Measurements from ENCODE around the gene CTBP2.
A peak's percentile ranks its signal among the peaks of the same experiment; 100 is the strongest.

Gene CTBP2

GRCh38 chr10:125158601-125159485 lies 1.5 kb downstream of the CTBP2 start:
- TF ChIP-seq ZBTB7A (IDR thresholded peaks at IDR 0.05; ENCODE audit: low read depth) (peak; percentile 38; the same call in 1 of the 2 replicates), EP300 (IDR thresholded peaks at IDR 0.05; ENCODE audit: borderline replicate concordance) (no peak), RAD21 (IDR thresholded peaks at IDR 0.05; ENCODE audit: low read depth) (no peak), FOXM1 (IDR thresholded peaks at IDR 0.05; ENCODE audit: borderline replicate concordance, low read depth) (no peak), TEAD4 (IDR thresholded peaks at IDR 0.05) (no peak), TAF1 (IDR thresholded peaks at IDR 0.05; ENCODE audit: low read depth) (peak; percentile 28), NFIC (IDR thresholded peaks at IDR 0.05) (no peak), TCF12 (IDR thresholded peaks at IDR 0.05; ENCODE audit: low read depth) (no peak), EGR1 (IDR thresholded peaks at IDR 0.05) (no peak)

GRCh38 chr10:125158275-125158600 lies 2.1 kb downstream of the CTBP2 start:
- no peak for TF ChIP-seq TCF12 (IDR thresholded peaks at IDR 0.05; ENCODE audit: low read depth)
- no peak for TF ChIP-seq CREB1 (IDR thresholded peaks at IDR 0.05; ENCODE audit: low read depth)

GRCh38 chr10:125157505-125157904 lies 2.9 kb downstream of the CTBP2 start:
- TF ChIP-seq ZBTB7A (IDR thresholded peaks at IDR 0.05; ENCODE audit: low read depth) (0 out of 2 replicates have a peak, but pooled peaks have one; percentile 34), MAX (IDR thresholded peaks at IDR 0.05) (peak; percentile 22; the same call in 1 of the 2 replicates), TEAD4 (IDR thresholded peaks at IDR 0.05) (peak; percentile 38), EP300 (IDR thresholded peaks at IDR 0.05; ENCODE audit: borderline replicate concordance) (no peak), REST (IDR thresholded peaks at IDR 0.05; ENCODE audit: low read depth) (no peak)

GRCh38 chr10:125156739-125157480 lies 3.5 kb downstream of the CTBP2 start:
- 0 out of 2 replicates have a peak, but pooled peaks have one; percentile 46 for TF ChIP-seq EP300 (IDR thresholded peaks at IDR 0.05; ENCODE audit: borderline replicate concordance)
- TF ChIP-seq CREB1 (IDR thresholded peaks at IDR 0.05; ENCODE audit: low read depth), result no peak
- no peak for TF ChIP-seq CEBPB (IDR thresholded peaks at IDR 0.05)
- no peak for TF ChIP-seq FOXM1 (IDR thresholded peaks at IDR 0.05; ENCODE audit: borderline replicate concordance, low read depth)
- 0 out of 2 replicates have a peak, but pooled peaks have one; percentile 47 for TF ChIP-seq ZBTB7A (IDR thresholded peaks at IDR 0.05; ENCODE audit: low read depth)
- TF ChIP-seq NFIC (IDR thresholded peaks at IDR 0.05), result peak; percentile 49; the same call in 1 of the 2 replicates
- no peak for TF ChIP-seq EGR1 (IDR thresholded peaks at IDR 0.05)
- 0 out of 2 replicates have a peak, but pooled peaks have one; percentile 21 for TF ChIP-seq TCF12 (IDR thresholded peaks at IDR 0.05; ENCODE audit: low read depth)

GRCh38 chr10:125156196-125156595 lies 4.2 kb downstream of the CTBP2 start:
- peak; percentile 6; the same call in 1 of the 2 replicates for TF ChIP-seq MAX (IDR thresholded peaks at IDR 0.05)
- TF ChIP-seq TEAD4 (IDR thresholded peaks at IDR 0.05), result no peak
- TF ChIP-seq ZBTB7A (IDR thresholded peaks at IDR 0.05; ENCODE audit: low read depth), result no peak
- TF ChIP-seq YY1 (IDR thresholded peaks at IDR 0.05; ENCODE audit: low read depth), result no peak
- peak; percentile 69; the same call in 1 of the 2 replicates for TF ChIP-seq EP300 (IDR thresholded peaks at IDR 0.05; ENCODE audit: borderline replicate concordance)
- TF ChIP-seq TCF12 (IDR thresholded peaks at IDR 0.05; ENCODE audit: low read depth), result 0 out of 2 replicates have a peak, but pooled peaks have one; percentile 18

GRCh38 chr10:125155101-125155500 lies 5.3 kb downstream of the CTBP2 start:
- TF ChIP-seq CEBPB (IDR thresholded peaks at IDR 0.05) (no peak), TEAD4 (IDR thresholded peaks at IDR 0.05) (peak; percentile 63), CREB1 (IDR thresholded peaks at IDR 0.05; ENCODE audit: low read depth) (no peak), RAD21 (IDR thresholded peaks at IDR 0.05; ENCODE audit: low read depth) (no peak), TCF12 (IDR thresholded peaks at IDR 0.05; ENCODE audit: low read depth) (no peak), TAF1 (IDR thresholded peaks at IDR 0.05; ENCODE audit: low read depth) (no peak), NFIC (IDR thresholded peaks at IDR 0.05) (peak; percentile 23; the same call in 1 of the 2 replicates), YY1 (IDR thresholded peaks at IDR 0.05; ENCODE audit: low read depth) (no peak), FOXM1 (IDR thresholded peaks at IDR 0.05; ENCODE audit: borderline replicate concordance, low read depth) (no peak)

GRCh38 chr10:125154529-125154928 lies 5.8 kb downstream of the CTBP2 start:
- TF ChIP-seq USF1 (IDR thresholded peaks at IDR 0.05), result no peak
- no peak for TF ChIP-seq FOXM1 (IDR thresholded peaks at IDR 0.05; ENCODE audit: borderline replicate concordance, low read depth)
- no peak for TF ChIP-seq EP300 (IDR thresholded peaks at IDR 0.05; ENCODE audit: borderline replicate concordance)
- TF ChIP-seq TCF12 (IDR thresholded peaks at IDR 0.05; ENCODE audit: low read depth), result no peak
- TF ChIP-seq YY1 (IDR thresholded peaks at IDR 0.05; ENCODE audit: low read depth), result 0 out of 2 replicates have a peak, but pooled peaks have one; percentile 19
- no peak for TF ChIP-seq ZBTB7A (IDR thresholded peaks at IDR 0.05; ENCODE audit: low read depth)
- 0 out of 2 replicates have a peak, but pooled peaks have one; percentile 8 for TF ChIP-seq TEAD4 (IDR thresholded peaks at IDR 0.05)
- no peak for TF ChIP-seq RAD21 (IDR thresholded peaks at IDR 0.05; ENCODE audit: low read depth)
- TF ChIP-seq CEBPB (IDR thresholded peaks at IDR 0.05), result no peak
- no peak for TF ChIP-seq EGR1 (IDR thresholded peaks at IDR 0.05)
- TF ChIP-seq REST (IDR thresholded peaks at IDR 0.05; ENCODE audit: low read depth), result no peak
- no peak for TF ChIP-seq TAF1 (IDR thresholded peaks at IDR 0.05; ENCODE audit: low read depth)
- no peak for TF ChIP-seq CREB1 (IDR thresholded peaks at IDR 0.05; ENCODE audit: low read depth)
- TF ChIP-seq MAX (IDR thresholded peaks at IDR 0.05), result peak; percentile 77
- TF ChIP-seq NFIC (IDR thresholded peaks at IDR 0.05), result 0 out of 2 replicates have a peak, but pooled peaks have one; percentile 2

Data from Ishikawa (cell line).